ENCODE measurements around the gene KCNJ4. TPM values are rescaled to one million over a fixed set of nuclear protein-coding genes. Genes with fewer than 3 reads are reported as not detected.

The KCNJ4 gene
- total RNA-seq, 1 experiment from 2014 or later = 0.22 TPM

GRCh38 chr22:38453996-38454352 lies 1.0 kb downstream of the KCNJ4 start:
- H3K9me2 ChIP-seq (ENCODE audit: insufficient read depth) = no peaks in the 10 kb centered on the region
- H3K79me2 ChIP-seq (ENCODE audit: low read depth) = no peaks in the 10 kb centered on the region
- no peaks in the 10 kb centered on the region for H3K36me3 ChIP-seq (ENCODE audit: low read depth)
- no peak for DNase-seq
- CTCF ChIA-PET = no interaction called here
- POLR2A ChIA-PET (ENCODE audit: unreplicated experiment) = no interaction called here
- no TSS peak for BruUV-seq (replicated peaks)
- no peaks in the 10 kb centered on the region; the same call in 1 of the 2 replicates for H4K20me1 ChIP-seq (ENCODE audit: insufficient read depth)
- H2AFZ ChIP-seq = no peak overlapping the region
- no peaks in the 10 kb centered on the region; the same call in 1 of the 2 replicates for H3F3A ChIP-seq (ENCODE audit: insufficient read depth, low read depth)
- H3K9me3 ChIP-seq (ENCODE audit: insufficient read depth, low read depth) = no peaks in the 10 kb centered on the region
- intact Hi-C loops (cut with micrococcal nuclease; ENCODE audit: unreplicated experiment) = no loop called here
- TF ChIP-seq EZH2 (IDR thresholded peaks at IDR 0.05; ENCODE audit: low read depth) (no peak), CTCF (conservative IDR thresholded peaks at IDR 0.05) (no peak)
- H3K4me1 ChIP-seq (replicated peaks; ENCODE audit: insufficient read depth) = no peaks in the 10 kb centered on the region
- H3K4me2 ChIP-seq = no peak overlapping the region
- H3K27me3 ChIP-seq (ENCODE audit: insufficient read depth, low read depth) = peaks cover 72% of the 10 kb centered on the region
- no peak overlapping the region for H3K4me3 ChIP-seq
- H3K27ac ChIP-seq = no peak overlapping the region

- Histone ChIP-seq H3K9me2 (ENCODE audit: insufficient read depth) (no peaks in the 10 kb centered on the region), H3K36me3 (ENCODE audit: low read depth) (no peaks in the 10 kb centered on the region), H3K4me3 (no peak overlapping the region), H3K9me3 (ENCODE audit: insufficient read depth, low read depth) (no peaks in the 10 kb centered on the region), H3K4me2 (no peak overlapping the region), H3K27me3 (ENCODE audit: insufficient read depth, low read depth) (peaks cover 72% of the 10 kb centered on the region), H3K27ac (no peak overlapping the region), H3F3A (ENCODE audit: insufficient read depth, low read depth) (no peaks in the 10 kb centered on the region; the same call in 1 of the 2 replicates), H4K20me1 (ENCODE audit: insufficient read depth) (no peaks in the 10 kb centered on the region; the same call in 1 of the 2 replicates), H3K4me1 (replicated peaks; ENCODE audit: insufficient read depth) (no peaks in the 10 kb centered on the region), H2AFZ (no peak overlapping the region), H3K79me2 (ENCODE audit: low read depth) (no peaks in the 10 kb centered on the region)
- POLR2A ChIA-PET (ENCODE audit: unreplicated experiment) = no interaction called here
- TF ChIP-seq EZH2 (IDR thresholded peaks at IDR 0.05; ENCODE audit: low read depth) = no peak
- BruUV-seq (replicated peaks) = no TSS peak
- intact Hi-C loops (cut with micrococcal nuclease; ENCODE audit: unreplicated experiment) = no loop called here
- DNase-seq = no peak
- CTCF ChIA-PET = interaction anchor here (0.6 kb wide), 1 partner anchor 155 kb away, joined by 7 read pairs; no protein-coding TSS in a partner anchor
These were observed 1.8 kb downstream of the KCNJ4 start for GRCh38 chr22:38453066-38453672.

DNA sequence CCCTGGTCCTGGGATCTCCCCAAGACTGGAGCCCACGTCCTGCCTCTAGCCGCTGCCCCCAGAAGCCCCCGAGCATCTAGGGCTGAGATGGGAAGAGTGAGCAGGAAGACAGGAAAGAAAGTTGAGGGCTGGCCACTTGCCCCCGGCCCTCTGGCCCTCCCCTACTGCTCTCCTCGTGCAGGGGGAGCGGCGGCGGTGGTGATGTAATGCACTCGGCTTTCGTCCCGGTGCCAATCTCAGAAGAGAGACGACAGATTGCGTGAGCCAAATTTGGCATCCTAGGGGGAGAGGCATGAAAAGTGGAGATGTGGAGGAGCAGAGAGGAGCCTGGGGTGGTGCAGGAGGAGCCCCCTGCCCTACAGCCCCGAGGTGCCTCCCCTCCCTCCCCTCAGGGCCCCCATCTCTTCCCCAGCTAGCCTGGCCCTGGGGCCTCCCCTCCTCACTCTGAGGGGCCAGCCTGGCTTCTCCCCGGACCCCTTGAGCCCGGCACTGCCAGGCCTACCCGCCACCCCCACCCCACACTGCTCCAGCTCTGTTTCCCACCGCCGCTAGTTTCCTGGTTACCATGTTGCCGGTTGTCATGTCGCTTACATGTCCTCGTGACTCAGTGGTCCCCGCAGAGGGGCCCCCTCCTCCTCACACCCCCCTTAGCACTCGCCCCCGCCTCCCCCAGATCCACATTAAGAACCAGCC lies 2.5 kb downstream of the KCNJ4 start:
- Histone ChIP-seq H3K9me3 (ENCODE audit: insufficient read depth, low read depth) (no peaks in the 10 kb centered on the region), H3K36me3 (ENCODE audit: low read depth) (no peaks in the 10 kb centered on the region), H3K9me2 (ENCODE audit: insufficient read depth) (no peaks in the 10 kb centered on the region), H3K27ac (no peak overlapping the region), H3K27me3 (ENCODE audit: insufficient read depth, low read depth) (peaks cover 67% of the 10 kb centered on the region), H3K4me1 (replicated peaks; ENCODE audit: insufficient read depth) (no peaks in the 10 kb centered on the region), H3K79me2 (ENCODE audit: low read depth) (no peaks in the 10 kb centered on the region), H3K4me3 (no peak overlapping the region), H3F3A (ENCODE audit: insufficient read depth, low read depth) (no peaks in the 10 kb centered on the region; the same call in 1 of the 2 replicates), H3K4me2 (no peak overlapping the region), H2AFZ (no peak overlapping the region), H4K20me1 (ENCODE audit: insufficient read depth) (no peaks in the 10 kb centered on the region; the same call in 1 of the 2 replicates)
- POLR2A ChIA-PET (ENCODE audit: unreplicated experiment) = no interaction called here
- CTCF ChIA-PET = interaction anchor here (0.6 kb wide), 1 partner anchor 154 kb away, joined by 7 read pairs; no protein-coding TSS in a partner anchor
- no TSS peak for BruUV-seq (replicated peaks)
- intact Hi-C loops (cut with micrococcal nuclease; ENCODE audit: unreplicated experiment) = no loop called here
- DNase-seq = no peak
- TF ChIP-seq CTCF (conservative IDR thresholded peaks at IDR 0.05) (no peak), EZH2 (IDR thresholded peaks at IDR 0.05; ENCODE audit: low read depth) (no peak)

All from PC-9 (cell line).